ENCODE measurements around the gene STAT4. TPM values are rescaled to one million over a fixed set of nuclear protein-coding genes. Genes with fewer than 3 reads are reported as not detected.
A peak's percentile ranks its signal among the peaks of the same experiment; 100 is the strongest.

STAT4 gene
- total and polyA plus RNA-seq, 9 donors: 0.59 to 2.2 (median 1.2) TPM

DNA sequence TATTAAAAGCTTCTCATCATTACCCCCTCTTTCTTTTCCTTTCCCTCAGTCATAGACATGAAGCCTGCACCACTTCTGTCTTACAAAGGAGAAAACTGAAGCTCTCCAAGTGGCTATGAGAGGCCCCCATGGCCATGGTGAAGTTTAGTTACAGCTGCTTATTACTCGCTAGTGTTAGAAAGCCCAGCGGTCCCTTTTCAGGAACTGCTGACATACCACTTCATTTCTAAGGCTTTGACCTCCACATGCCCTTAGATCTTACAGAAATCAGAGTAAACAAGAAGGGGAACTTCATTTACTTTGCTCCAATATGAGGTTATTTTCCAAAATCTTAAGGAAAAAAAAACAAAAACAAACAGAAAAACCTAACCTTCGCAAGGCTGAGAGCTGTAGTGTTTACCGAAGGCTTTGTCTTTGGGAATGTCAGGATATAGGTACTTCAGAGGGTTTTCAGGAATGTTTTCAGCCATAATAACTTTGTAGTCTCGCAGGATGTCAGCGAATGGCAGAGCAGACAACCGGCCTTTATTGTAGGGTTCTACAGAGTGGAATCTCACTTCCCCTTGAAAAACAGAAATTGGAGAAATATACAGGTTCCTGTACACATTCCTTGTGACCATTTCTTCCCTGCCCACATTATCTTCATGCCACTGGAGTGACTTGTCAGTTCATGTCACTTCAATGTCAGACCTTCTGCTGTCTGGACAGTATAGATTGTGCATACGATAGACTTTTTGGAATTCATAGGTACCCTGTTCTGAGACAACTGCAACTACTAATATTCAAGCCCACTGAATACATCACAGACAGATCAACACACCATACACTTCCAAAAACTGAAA lies 118.0 kb downstream of the STAT4 start:
- no peaks in the 10 kb centered on the region for H3K27me3 ChIP-seq (ENCODE audit: control insufficient read depth, insufficient read depth, low read length)
- H3K36me3 ChIP-seq (ENCODE audit: control insufficient read depth, insufficient read depth, low read length): no peaks in the 10 kb centered on the region
- peak; percentile 51 for DNase-seq
- 60% methylated on average over 3 of the region's 8 CpGs for WGBS (ENCODE audit: insufficient coverage)
- H3K27ac ChIP-seq (ENCODE audit: low read length): no peak overlapping the region
- H3K4me1 ChIP-seq (ENCODE audit: control insufficient read depth, insufficient read depth, low read length): peaks cover 2% of the 10 kb centered on the region
- no peak overlapping the region for H3K4me3 ChIP-seq (ENCODE audit: low read length)
- H3K9me3 ChIP-seq (replicated peaks; ENCODE audit: control insufficient read depth, low read depth, low read length): no peaks in the 10 kb centered on the region

DNA sequence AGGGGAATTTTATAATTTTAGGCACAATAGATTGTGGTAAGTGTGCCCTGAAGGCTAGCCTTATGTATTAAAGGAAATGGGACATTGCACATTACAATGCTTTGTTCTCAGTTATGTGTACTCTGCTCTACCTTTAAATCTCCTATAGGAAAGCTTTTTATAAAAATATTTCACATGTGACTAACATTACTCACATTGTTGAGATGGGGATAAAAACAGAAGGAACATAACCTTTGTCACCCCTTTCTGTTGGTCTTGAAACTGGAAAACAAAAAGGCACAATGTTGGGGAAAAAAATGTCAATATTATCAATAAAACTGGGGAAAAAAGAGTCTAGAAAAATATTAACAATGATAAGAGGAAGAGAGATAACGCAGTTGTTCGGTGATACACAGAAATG lies 119.5 kb downstream of the STAT4 start:
- DNase-seq: no peak
- Histone ChIP-seq H3K36me3 (ENCODE audit: control insufficient read depth, insufficient read depth, low read length) (no peaks in the 10 kb centered on the region), H3K27ac (ENCODE audit: low read length) (no peak overlapping the region), H3K4me3 (ENCODE audit: low read length) (no peak overlapping the region), H3K9me3 (replicated peaks; ENCODE audit: control insufficient read depth, low read depth, low read length) (no peaks in the 10 kb centered on the region), H3K27me3 (ENCODE audit: control insufficient read depth, insufficient read depth, low read length) (no peaks in the 10 kb centered on the region), H3K4me1 (ENCODE audit: control insufficient read depth, insufficient read depth, low read length) (peaks cover 2% of the 10 kb centered on the region)
- no CpG with 5 or more reads among the region's 2 CpGs for WGBS (ENCODE audit: insufficient coverage)

DNA sequence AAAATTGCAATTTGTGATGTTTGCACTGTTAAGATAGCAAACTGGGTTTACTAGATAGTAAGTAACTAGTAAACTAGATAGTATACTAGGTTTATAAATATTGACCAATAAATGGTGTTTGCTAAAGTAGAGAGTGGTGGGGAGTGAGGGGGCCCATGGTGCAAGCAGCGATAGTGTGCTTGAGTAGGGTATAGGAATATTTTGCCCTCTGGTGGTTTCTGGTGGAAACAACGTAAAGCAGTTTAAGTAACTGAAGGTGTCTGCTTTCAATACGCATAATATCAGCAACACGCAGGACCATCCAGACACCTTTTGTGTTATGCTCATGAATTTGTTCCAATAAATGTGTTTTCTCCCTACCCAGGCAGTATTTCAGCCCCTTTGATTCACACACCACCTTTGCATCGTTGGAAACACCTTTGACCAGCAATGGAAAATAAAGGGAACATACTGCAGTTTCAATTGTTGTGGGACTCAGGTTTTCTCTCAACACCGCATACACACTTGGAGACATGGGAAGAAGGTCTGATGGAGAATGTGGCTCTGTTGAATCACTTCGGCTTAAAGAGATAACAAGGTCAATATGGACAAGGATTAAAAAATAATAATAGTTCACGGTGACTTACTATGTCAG lies 120.2 kb downstream of the STAT4 start:
- DNase-seq: peak; percentile 45
- Histone ChIP-seq H3K36me3 (ENCODE audit: control insufficient read depth, insufficient read depth, low read length) (no peaks in the 10 kb centered on the region), H3K9me3 (replicated peaks; ENCODE audit: control insufficient read depth, low read depth, low read length) (no peaks in the 10 kb centered on the region), H3K27me3 (ENCODE audit: control insufficient read depth, insufficient read depth, low read length) (no peaks in the 10 kb centered on the region), H3K27ac (ENCODE audit: low read length) (no peak overlapping the region), H3K4me3 (ENCODE audit: low read length) (no peak overlapping the region), H3K4me1 (ENCODE audit: control insufficient read depth, insufficient read depth, low read length) (peaks cover 2% of the 10 kb centered on the region)
- WGBS (ENCODE audit: insufficient coverage): 0% methylated on average over 1 of the region's 8 CpGs

DNA sequence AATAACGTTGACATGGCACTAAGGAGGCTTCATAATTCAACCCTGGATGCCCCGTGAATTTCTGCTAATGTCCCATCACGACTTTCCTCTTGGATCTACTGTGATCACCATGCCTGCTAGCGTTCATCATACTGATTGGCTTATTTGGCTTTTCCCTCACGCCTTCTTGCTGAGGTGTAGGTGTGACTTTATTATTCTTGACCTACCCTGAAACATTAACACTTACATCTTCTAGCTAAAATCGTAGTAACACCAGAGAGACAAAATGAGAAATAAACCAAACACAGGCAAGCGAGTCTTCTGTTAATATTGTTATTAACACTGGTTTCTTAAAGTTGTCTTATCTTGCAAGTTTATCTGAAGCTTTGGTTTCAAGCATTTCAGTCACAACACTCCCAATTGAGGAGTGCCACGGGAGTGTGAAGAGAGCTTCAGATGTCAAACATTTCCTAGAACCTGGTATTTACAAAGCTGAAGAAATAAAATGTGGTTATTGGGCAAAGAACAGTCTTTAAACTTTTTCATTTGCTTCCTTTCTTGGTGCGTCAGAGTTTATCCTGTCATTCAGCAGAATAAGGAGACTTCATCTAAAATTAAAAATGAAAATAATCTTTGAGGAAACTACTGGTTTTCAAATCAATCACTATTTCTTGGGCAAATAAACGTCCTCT lies 121.4 kb downstream of the STAT4 start:
- WGBS (ENCODE audit: insufficient coverage): 88% methylated on average over 2 of the region's 10 CpGs
- H3K27me3 ChIP-seq (ENCODE audit: control insufficient read depth, insufficient read depth, low read length): no peaks in the 10 kb centered on the region
- no peak overlapping the region for H3K4me3 ChIP-seq (ENCODE audit: low read length)
- no peaks in the 10 kb centered on the region for H3K9me3 ChIP-seq (replicated peaks; ENCODE audit: control insufficient read depth, low read depth, low read length)
- peaks cover 2% of the 10 kb centered on the region for H3K4me1 ChIP-seq (ENCODE audit: control insufficient read depth, insufficient read depth, low read length)
- no peak overlapping the region for H3K27ac ChIP-seq (ENCODE audit: low read length)
- no peaks in the 10 kb centered on the region for H3K36me3 ChIP-seq (ENCODE audit: control insufficient read depth, insufficient read depth, low read length)
- DNase-seq: no peak

DNA sequence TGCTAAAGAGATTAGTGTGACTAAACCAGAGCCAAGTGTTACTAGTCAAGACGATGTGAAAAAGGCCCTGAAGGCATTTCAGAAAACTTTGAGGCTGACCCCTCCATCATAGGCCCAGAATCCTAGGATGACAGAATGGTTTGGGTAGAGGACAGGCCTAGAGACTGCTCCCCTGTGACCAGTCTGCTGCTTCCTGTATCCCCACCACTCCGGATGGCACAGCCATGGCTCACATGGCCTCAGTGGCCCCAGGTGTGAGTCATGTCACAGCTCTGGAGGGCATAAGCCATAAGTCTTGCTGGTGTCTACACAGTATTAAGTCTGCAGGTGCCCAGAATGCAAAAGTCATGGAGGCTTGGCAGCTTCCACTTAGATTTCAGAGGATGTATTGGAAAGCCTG lies 124.4 kb downstream of the STAT4 start:
- no peak overlapping the region for H3K4me3 ChIP-seq (ENCODE audit: low read length)
- no CpG with 5 or more reads among the region's 2 CpGs for WGBS (ENCODE audit: insufficient coverage)
- H3K9me3 ChIP-seq (replicated peaks; ENCODE audit: control insufficient read depth, low read depth, low read length): no peaks in the 10 kb centered on the region
- peaks cover under 1% of the 10 kb centered on the region for H3K4me1 ChIP-seq (ENCODE audit: control insufficient read depth, insufficient read depth, low read length)
- no peaks in the 10 kb centered on the region for H3K27me3 ChIP-seq (ENCODE audit: control insufficient read depth, insufficient read depth, low read length)
- DNase-seq: no peak
- no peak overlapping the region for H3K27ac ChIP-seq (ENCODE audit: low read length)
- H3K36me3 ChIP-seq (ENCODE audit: control insufficient read depth, insufficient read depth, low read length): no peaks in the 10 kb centered on the region

DNA sequence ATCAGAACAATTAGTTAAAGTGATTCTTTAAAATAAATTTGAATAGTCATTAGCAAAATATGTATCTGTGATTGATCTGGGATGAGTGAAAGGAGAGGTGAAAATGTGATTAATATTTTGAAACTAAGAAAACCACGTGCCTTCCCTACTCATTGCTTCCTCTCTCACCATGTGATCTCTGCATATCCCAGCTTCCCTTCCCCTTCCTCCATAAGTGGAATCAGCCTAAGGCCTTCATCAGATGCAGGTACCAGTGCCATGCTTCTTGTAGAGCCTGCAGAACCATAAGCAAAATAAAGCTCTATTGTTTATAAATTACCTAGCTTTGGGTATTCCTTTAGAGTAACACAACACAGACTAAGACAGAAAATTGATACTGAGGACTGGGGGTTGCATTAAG lies 125.7 kb downstream of the STAT4 start:
- no peak overlapping the region for H3K27ac ChIP-seq (ENCODE audit: low read length)
- DNase-seq: no peak
- H3K36me3 ChIP-seq (ENCODE audit: control insufficient read depth, insufficient read depth, low read length): no peaks in the 10 kb centered on the region
- no peak overlapping the region for H3K4me3 ChIP-seq (ENCODE audit: low read length)
- H3K27me3 ChIP-seq (ENCODE audit: control insufficient read depth, insufficient read depth, low read length): no peaks in the 10 kb centered on the region
- no CpG with 5 or more reads among the region's 1 CpG for WGBS (ENCODE audit: insufficient coverage)
- peaks cover 9% of the 10 kb centered on the region for H3K4me1 ChIP-seq (ENCODE audit: control insufficient read depth, insufficient read depth, low read length)
- no peaks in the 10 kb centered on the region for H3K9me3 ChIP-seq (replicated peaks; ENCODE audit: control insufficient read depth, low read depth, low read length)

DNA sequence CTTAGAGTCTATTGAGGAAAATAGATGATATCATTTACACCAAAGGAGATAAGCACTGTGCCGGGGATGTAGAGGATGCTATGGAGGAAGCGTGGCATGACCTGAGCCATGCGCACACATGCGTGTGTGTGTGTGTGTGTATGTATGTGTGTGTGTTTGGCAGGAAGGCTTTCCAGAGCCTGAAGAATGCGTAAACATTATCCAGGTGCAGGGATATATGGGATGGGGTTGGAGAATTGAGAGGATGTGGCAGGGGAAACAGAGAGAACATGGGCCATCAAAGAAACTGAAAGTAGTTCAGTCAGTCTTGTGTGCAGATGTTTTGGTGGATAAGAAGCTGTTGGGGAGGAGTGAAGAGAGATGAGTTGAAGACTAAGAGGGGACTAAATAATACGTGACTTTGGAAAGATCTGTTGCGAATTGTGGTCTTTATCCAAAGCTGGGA lies 127.5 kb downstream of the STAT4 start:
- peaks cover 9% of the 10 kb centered on the region for H3K4me1 ChIP-seq (ENCODE audit: control insufficient read depth, insufficient read depth, low read length)
- no peak overlapping the region for H3K27ac ChIP-seq (ENCODE audit: low read length)
- H3K9me3 ChIP-seq (replicated peaks; ENCODE audit: control insufficient read depth, low read depth, low read length): no peaks in the 10 kb centered on the region
- DNase-seq: no peak
- H3K36me3 ChIP-seq (ENCODE audit: control insufficient read depth, insufficient read depth, low read length): no peaks in the 10 kb centered on the region
- 89% methylated on average over 5 of the region's 7 CpGs for WGBS (ENCODE audit: insufficient coverage)
- H3K4me3 ChIP-seq (ENCODE audit: low read length): no peak overlapping the region
- no peaks in the 10 kb centered on the region for H3K27me3 ChIP-seq (ENCODE audit: control insufficient read depth, insufficient read depth, low read length)

DNA sequence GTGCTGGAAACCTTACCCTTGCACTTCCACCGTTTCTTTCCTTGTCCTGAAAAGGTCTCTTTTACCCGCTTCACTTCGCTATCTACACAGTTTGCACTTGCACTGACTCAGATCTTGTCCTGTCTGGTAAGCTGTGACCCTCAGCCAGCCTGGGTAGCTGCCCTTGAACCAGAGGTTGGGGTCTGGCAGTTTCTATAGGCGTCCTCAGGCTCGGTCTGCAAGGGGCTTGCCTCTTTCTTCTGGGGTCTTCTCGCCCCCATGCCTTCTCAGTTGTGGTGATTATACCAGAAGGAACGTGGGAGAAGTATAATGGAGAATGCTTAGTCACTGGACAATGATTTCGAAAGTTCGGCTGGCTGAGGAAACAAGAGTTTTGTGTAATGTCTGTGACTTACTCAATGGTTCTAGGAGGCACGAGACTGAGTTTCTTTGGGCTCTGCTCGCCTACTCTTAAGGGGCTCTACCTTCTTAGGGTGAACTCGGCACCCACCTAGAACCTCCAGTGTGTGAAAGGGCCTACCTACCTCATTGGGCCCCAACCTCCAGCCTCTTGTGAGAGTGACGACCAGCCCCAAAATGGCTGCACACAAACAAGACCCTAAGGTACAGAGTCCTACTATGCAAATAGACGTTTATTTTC lies 129.9 kb downstream of the STAT4 start:
- 53% methylated on average over 9 of the region's 14 CpGs for WGBS (ENCODE audit: insufficient coverage)
- Histone ChIP-seq H3K36me3 (ENCODE audit: control insufficient read depth, insufficient read depth, low read length) (no peaks in the 10 kb centered on the region), H3K4me3 (ENCODE audit: low read length) (peak overlapping the region; percentile 80), H3K27me3 (ENCODE audit: control insufficient read depth, insufficient read depth, low read length) (no peaks in the 10 kb centered on the region), H3K4me1 (ENCODE audit: control insufficient read depth, insufficient read depth, low read length) (peaks cover 9% of the 10 kb centered on the region), H3K27ac (ENCODE audit: low read length) (peak overlapping the region; percentile 94), H3K9me3 (replicated peaks; ENCODE audit: control insufficient read depth, low read depth, low read length) (no peaks in the 10 kb centered on the region)
- peak; percentile 42 for DNase-seq

DNA sequence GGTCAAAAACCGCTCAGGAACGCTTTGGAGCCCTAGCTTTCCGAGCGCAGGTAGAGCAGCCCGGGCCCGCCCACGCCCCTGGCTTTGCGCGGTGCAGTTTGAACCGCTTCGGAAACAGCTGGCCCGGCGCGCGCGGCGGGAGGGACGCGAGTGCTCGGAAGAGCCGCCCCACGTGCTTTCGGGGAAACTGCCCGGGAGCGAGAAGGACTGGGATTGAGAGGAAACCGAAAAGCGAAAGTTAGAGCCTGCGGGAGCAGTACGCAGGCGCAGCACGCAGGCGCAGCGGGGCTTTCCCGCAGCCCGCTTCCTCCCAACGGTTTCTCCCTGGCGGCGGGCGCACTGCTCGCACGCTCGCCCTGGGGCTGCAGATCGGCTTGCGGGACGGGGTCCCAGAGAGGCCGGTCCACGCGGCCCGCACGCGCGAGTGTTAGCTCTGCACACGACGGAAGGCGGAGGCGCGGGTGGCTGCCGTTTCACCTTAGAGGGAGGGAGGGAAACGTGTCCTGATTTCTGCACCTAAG lies 130.5 kb downstream of the STAT4 start:
- H3K27ac ChIP-seq (ENCODE audit: low read length): peak overlapping the region; percentile 94
- peaks cover 9% of the 10 kb centered on the region for H3K4me1 ChIP-seq (ENCODE audit: control insufficient read depth, insufficient read depth, low read length)
- WGBS (ENCODE audit: insufficient coverage): under 1% methylated on average over 58 of the region's 59 CpGs

More for the DNA sequence above, 130.5 kb downstream of the STAT4 start:
- Histone ChIP-seq H3K4me3 (ENCODE audit: low read length) (peak overlapping the region; percentile 80), H3K9me3 (replicated peaks; ENCODE audit: control insufficient read depth, low read depth, low read length) (no peaks in the 10 kb centered on the region), H3K27me3 (ENCODE audit: control insufficient read depth, insufficient read depth, low read length) (no peaks in the 10 kb centered on the region), H3K36me3 (ENCODE audit: control insufficient read depth, insufficient read depth, low read length) (no peaks in the 10 kb centered on the region)
- DNase-seq: peak; percentile 99
